IMR-90 (cell line): ENCODE data around the gene SLC5A2. TPM values are rescaled to one million over a fixed set of nuclear protein-coding genes. Genes with fewer than 3 reads are reported as not detected.

Experiments
- ATAC-seq: fragments of 200-7000 bp; cut with Tn5 transposase; 2 replicates; pipeline ENCODE4 v1.9.1; 2020; ENCODE audit warnings: low read depth, mild to moderate bottlenecking, moderate library complexity
- BruUV-seq: library from RNA; stranded (reverse); fragments of 400-500 nt; replicated peaks from 2 replicates; lab custom pipeline; 2021; lab: Mats Ljungman, UMichigan
- CTCF ChIA-PET: fragments of 300-600 bp; formaldehyde crosslinking; extraction: SDS; loops from one replicate; lab custom pipeline; 2021; ENCODE audit warnings: antibody characterized with exemption; lab: Yijun Ruan, JAX
- POLR2A ChIA-PET: fragments of 300-600 bp; sonication (Branson Sonifier 250); formaldehyde crosslinking; loops from one replicate; lab custom pipeline; 2022; ENCODE audit warnings: antibody characterized with exemption; ENCODE audit not compliant: unreplicated experiment; lab: Charles Lee
- DNase-seq: peaks from one replicate; pipeline ENCODE4 v3.0.0; 2013
- H2AFZ ChIP-seq: replicated peaks from 2 replicates; pipeline ENCODE3; 2013; ENCODE audit warnings: low read length, mild to moderate bottlenecking; ENCODE audit not compliant: poor library complexity
- H2AK5ac ChIP-seq: 2 replicates; pipeline ENCODE4 v1.6.1; 2013; ENCODE audit warnings: low read depth, low read length, inconsistent platforms
- H2AK9ac ChIP-seq: replicated peaks from 2 replicates; pipeline ENCODE3; 2013; ENCODE audit warnings: mild to moderate bottlenecking, low read depth, low read length, moderate library complexity; ENCODE audit not compliant: poor library complexity
- H2BK120ac ChIP-seq: 2 replicates; pipeline ENCODE4 v1.6.1; 2013; ENCODE audit warnings: low read depth, low read length, inconsistent platforms
- H2BK15ac ChIP-seq: 3 replicates; pipeline ENCODE4 v1.6.1; 2013; ENCODE audit warnings: low read depth, low read length, inconsistent platforms
- H2BK20ac ChIP-seq: 2 replicates; pipeline ENCODE4 v1.6.1; 2013; ENCODE audit warnings: low read depth, mild to moderate bottlenecking, inconsistent platforms, low read length, moderate library complexity
- H2BK5ac ChIP-seq: 2 replicates; pipeline ENCODE4 v1.6.1; 2013; ENCODE audit warnings: mild to moderate bottlenecking, low read depth, low read length, inconsistent platforms; ENCODE audit not compliant: poor library complexity, severe bottlenecking
- H3K14ac ChIP-seq: replicated peaks from 2 replicates; pipeline ENCODE4 v1.6.1; 2013; ENCODE audit warnings: low read depth, low read length, inconsistent platforms
- H3K18ac ChIP-seq: 2 replicates; pipeline ENCODE4 v1.6.1; 2013; ENCODE audit warnings: low read depth, low read length, control low read depth
- H3K23ac ChIP-seq: 2 replicates; pipeline ENCODE4 v1.6.1; 2013; ENCODE audit warnings: low read depth, low read length, inconsistent platforms
- H3K27ac ChIP-seq: 2 replicates; pipeline ENCODE4 v1.5.1; 2013; ENCODE audit warnings: mild to moderate bottlenecking, control low read depth, low read length; ENCODE audit not compliant: insufficient read depth
- H3K27me3 ChIP-seq: 2 replicates; pipeline ENCODE4 v1.6.1; 2013; ENCODE audit warnings: low read length; ENCODE audit not compliant: control insufficient read depth, insufficient read depth
- H3K36me3 ChIP-seq: 2 replicates; pipeline ENCODE4 v1.6.1; 2013; ENCODE audit warnings: low read length, mixed read lengths; ENCODE audit not compliant: control insufficient read depth, insufficient read depth
- H3K4ac ChIP-seq: 2 replicates; pipeline ENCODE4 v1.6.1; 2013; ENCODE audit warnings: low read depth, low read length, inconsistent platforms
- H3K4me1 ChIP-seq: 2 replicates; pipeline ENCODE4 v1.6.1; 2013; ENCODE audit warnings: low read length, mixed read lengths; ENCODE audit not compliant: control insufficient read depth, insufficient read depth
- H3K4me2 ChIP-seq: 2 replicates; pipeline ENCODE4 v1.6.1; 2013; ENCODE audit warnings: low read depth, mild to moderate bottlenecking, control low read depth, low read length, moderate library complexity
- H3K4me3 ChIP-seq: 2 replicates; pipeline ENCODE4 v1.5.1; 2013; ENCODE audit warnings: low read depth, mild to moderate bottlenecking, control low read depth, low read length, moderate library complexity; ENCODE audit not compliant: insufficient read depth
- H3K56ac ChIP-seq: 2 replicates; pipeline ENCODE4 v1.6.1; 2013; ENCODE audit warnings: low read length, inconsistent platforms; ENCODE audit not compliant: insufficient read depth; ENCODE audit errors: extremely low read depth
- H3K79me1 ChIP-seq, 2 experiments: 2 replicates each; pipeline ENCODE4 v1.6.1; 2013; ENCODE audit warnings: low read length in 2 of 2, inconsistent platforms in 1 of 2, low read depth in 1 of 2
- H3K9ac ChIP-seq: 2 replicates; pipeline ENCODE4 v1.6.1; 2013; ENCODE audit warnings: low read depth, low read length, control low read depth
- H3K9me1 ChIP-seq: 2 replicates; pipeline ENCODE4 v1.6.1; 2013; ENCODE audit warnings: low read length, inconsistent platforms; ENCODE audit not compliant: insufficient read depth
- H3K9me3 ChIP-seq: 2 replicates; pipeline ENCODE4 v1.6.1; 2013; ENCODE audit warnings: low read length; ENCODE audit not compliant: control insufficient read depth, insufficient read depth
- H4K20me1 ChIP-seq: 2 replicates; pipeline ENCODE4 v1.6.1; 2013; ENCODE audit warnings: low read length, inconsistent platforms; ENCODE audit not compliant: insufficient read depth
- H4K5ac ChIP-seq: 2 replicates; pipeline ENCODE4 v1.6.1; 2013; ENCODE audit warnings: mild to moderate bottlenecking, low read depth, low read length, control low read depth
- H4K8ac ChIP-seq, 2 experiments: 2 replicates each; pipeline ENCODE4 v1.6.1; 2013; ENCODE audit warnings: low read depth in 2 of 2, low read length in 2 of 2, control low read depth in 1 of 2, inconsistent platforms in 1 of 2
- H4K91ac ChIP-seq: 2 replicates; pipeline ENCODE4 v1.6.1; 2013; ENCODE audit warnings: low read depth, low read length, inconsistent platforms; ENCODE audit not compliant: insufficient read depth
- BHLHE40 ChIP-seq: fragments of 150-350 bp; IDR thresholded peaks from 2 replicates; pipeline ENCODE4 v1.6.1; 2016; ENCODE audit warnings: mild to moderate bottlenecking, low read depth, low read length
- CEBPB ChIP-seq: IDR thresholded peaks from 2 replicates; pipeline ENCODE4 v1.6.1; 2012; ENCODE audit warnings: low read depth, low read length, improper control_type of control experiment
- CTCF ChIP-seq: conservative IDR thresholded peaks from 2 replicates; pipeline ENCODE4 v1.5.1; 2012; ENCODE audit warnings: mild to moderate bottlenecking, low read depth, low read length, improper control_type of control experiment
- ELK1 ChIP-seq: fragments of 150-350 bp; IDR thresholded peaks from 2 replicates; pipeline ENCODE4 v1.6.1; 2016; ENCODE audit warnings: low read depth, mild to moderate bottlenecking, low read length, moderate library complexity, borderline replicate concordance
- FOS ChIP-seq: fragments of 150-350 bp; IDR thresholded peaks from 2 replicates; pipeline ENCODE4 v1.6.1; 2016; ENCODE audit warnings: low read depth, low read length
- MAFK ChIP-seq: IDR thresholded peaks from 2 replicates; pipeline ENCODE4 v1.6.1; 2012; ENCODE audit warnings: low read depth, low read length, improper control_type of control experiment
- MAZ ChIP-seq: IDR thresholded peaks from 2 replicates; pipeline ENCODE4 v1.6.1; 2012; ENCODE audit warnings: low read depth, mild to moderate bottlenecking, low read length, improper control_type of control experiment, moderate library complexity, borderline replicate concordance
- MXI1 ChIP-seq: IDR thresholded peaks from 2 replicates; pipeline ENCODE4 v1.6.1; 2012; ENCODE audit warnings: low read depth, mild to moderate bottlenecking, low read length, moderate library complexity, borderline replicate concordance
- NFE2L2 ChIP-seq: fragments of 150-350 bp; IDR thresholded peaks from 2 replicates; pipeline ENCODE4 v1.6.1; 2016; ENCODE audit warnings: low read depth, mild to moderate bottlenecking, low read length
- POLR2A ChIP-seq: IDR thresholded peaks from 2 replicates; pipeline ENCODE4 v1.6.1; 2012; ENCODE audit warnings: mild to moderate bottlenecking, low read depth, low read length
- RAD21 ChIP-seq: IDR thresholded peaks from 2 replicates; pipeline ENCODE4 v1.6.1; 2012; ENCODE audit warnings: low read length, improper control_type of control experiment
- RCOR1 ChIP-seq: IDR thresholded peaks from 2 replicates; pipeline ENCODE4 v1.6.1; 2012; ENCODE audit warnings: mild to moderate bottlenecking, low read length, improper control_type of control experiment; ENCODE audit not compliant: insufficient replicate concordance
- SMC3 ChIP-seq: fragments of 150-350 bp; IDR thresholded peaks from 2 replicates; pipeline ENCODE4 v1.6.1; 2016; ENCODE audit warnings: low read depth, mild to moderate bottlenecking, antibody characterized with exemption, low read length, moderate library complexity
- WGBS, 2 experiments: methylation state at CpG; one replicate each; pipeline versions ENCODE4 v1.1.5 to v1.1.7; 2013; ENCODE audit warnings: missing lambda C conversion rate in 2 of 2; ENCODE audit not compliant: insufficient read length in 1 of 2; ENCODE audit errors: extremely low coverage in 2 of 2; 5-methylcytosine and 5-hydroxymethylcytosine counted together
- dilution Hi-C: fragments of 300-500 bp; cut with HindIII; formaldehyde crosslinking; loops from one replicate; pipeline ENCODE4 v1.14.3; 2018; ENCODE audit warnings: low sequenced_read_pairs; ENCODE audit not compliant: unreplicated experiment
- in situ Hi-C: fragments of 300-500 bp; cut with MboI; formaldehyde crosslinking; loops from 3 replicates; pipeline ENCODE4 v1.14.3; 2019; ENCODE audit warnings: low sequenced_read_pairs, inconsistent platforms, mixed read lengths
- intact Hi-C: fragments of 100-400 bp; cut with micrococcal nuclease; formaldehyde crosslinking; loops from 2 replicates; pipeline ENCODE4 v1.10.0; 2022
- polyA plus RNA-seq, 3 experiments: library from polyadenylated mRNA; depleted of rRNA; stranded (reverse); fragments of >200 nt; gene quantifications; 2 replicates each; pipeline ENCODE4 v1.2.3, GENCODE V29; 2012; ENCODE audit warnings: low replicate concordance in 1 of 3
- total RNA-seq: library from RNA; depleted of rRNA; stranded (reverse); fragments of >200 nt; gene quantifications from 2 replicates; pipeline ENCODE4 v1.2.3, GENCODE V29; 2012

SLC5A2 gene
- total and polyA plus RNA-seq, 2 of the 4 experiments (the other 2 are of a cell fraction), result not detected

GRCh38 chr16:31458844-31459686 is 23.9 kb upstream of the SLC5A2 start, which contains the start of gene ARMC5:
ARMC5 (plus strand) TSS chr16:31459501; CDS start chr16:31459525, 24 bp downstream.
- H3K4me2 ChIP-seq, result peak within 1 kb of the TSS; percentile 93
- peak within 1 kb of the TSS; percentile 81 for H2AK5ac ChIP-seq
- peak within 1 kb of the TSS; percentile 97 for H4K91ac ChIP-seq
- peaks cover 13 to 58% of the 10 kb centered on the region in 2 experiments for H3K79me1 ChIP-seq
- 1% methylated on average over 45 of the region's 91 CpGs; no CpG with 5 or more reads in 1 of the 2 experiments for WGBS, 2 experiments
- H4K8ac ChIP-seq, result peak within 1 kb of the TSS; percentile 16 to 96
- peak within 1 kb of the TSS; percentile 91 for H3K23ac ChIP-seq
- H4K20me1 ChIP-seq, result peaks cover 32% of the 10 kb centered on the region
- peak within 1 kb of the TSS; percentile 93 for H2BK120ac ChIP-seq
- ChIA-PET CTCF (interaction anchor here (0.6 kb wide), 1 partner anchor 9 kb away, joined by 3 read pairs; no protein-coding TSS in a partner anchor), POLR2A (interaction anchor here (0.7 to 2.5 kb wide), 2 partner anchors 13 to 14 kb away, joined by 4 to 16 read pairs; partner anchors contain the start of gene TGFB1I1)
- no peaks in the 10 kb centered on the region for H3K9me3 ChIP-seq
- DNase-seq, result peak; percentile 99
- ATAC-seq, result peak; percentile 85
- peak within 1 kb of the TSS; percentile 86 for H3K56ac ChIP-seq
- H2AFZ ChIP-seq, result peak within 1 kb of the TSS; percentile 96
- peak within 1 kb of the TSS; percentile 93 for H3K14ac ChIP-seq
- peaks cover 11% of the 10 kb centered on the region for H3K4me1 ChIP-seq
- H2BK20ac ChIP-seq, result no peak within 1 kb of the TSS
- no peaks in the 10 kb centered on the region for H3K27me3 ChIP-seq
- peak within 1 kb of the TSS; percentile 94 for H3K4ac ChIP-seq
- H2BK15ac ChIP-seq, result no peak within 1 kb of the TSS; the same call in 2 of the 3 replicates
- peak within 1 kb of the TSS; percentile 55 for H3K4me3 ChIP-seq
- H3K36me3 ChIP-seq, result peaks cover 7% of the 10 kb centered on the region
- peaks cover 18% of the 10 kb centered on the region; the same call in 1 of the 2 replicates for H3K9me1 ChIP-seq
- peak within 1 kb of the TSS; percentile 69 for H4K5ac ChIP-seq
- peak within 1 kb of the TSS; percentile 71 for H3K18ac ChIP-seq
- peak within 1 kb of the TSS; percentile 90 for H3K27ac ChIP-seq
- H2AK9ac ChIP-seq, result peak within 1 kb of the TSS; percentile 100
- peak within 1 kb of the TSS; percentile 85 for H3K9ac ChIP-seq
- peak within 1 kb of the TSS; percentile 96 for H2BK5ac ChIP-seq
- intact Hi-C loops, result loop anchor here (1.0 to 2.0 kb wide), 2 partner anchors 13 to 410 kb away; partner anchors contain the start of gene TGFB1I1
- in situ Hi-C loops, result loop anchor here (25.0 kb wide), 1 partner anchor 403 kb away; the partner anchor contains the start of gene ZNF267
- dilution Hi-C loops, result no loop called here
- BruUV-seq, result no TSS peak
- TF ChIP-seq SMC3, result 0 out of 2 replicates have a peak, but pooled peaks have one; percentile 35
- TF ChIP-seq CEBPB, result peak; percentile 96
- TF ChIP-seq RAD21, result peak; percentile 39
- TF ChIP-seq CTCF, result peak; percentile 51
- no peak for TF ChIP-seq ELK1
- peak; percentile 89; the same call in 1 of the 2 replicates for TF ChIP-seq MXI1
- TF ChIP-seq FOS, result no peak
- TF ChIP-seq MAFK, result no peak
- TF ChIP-seq RCOR1, result no peak
- peak; percentile 9; the same call in 1 of the 2 replicates for TF ChIP-seq BHLHE40
- TF ChIP-seq MAZ, result peak; percentile 3; the same call in 1 of the 2 replicates
- TF ChIP-seq POLR2A, result peak; percentile 92
- TF ChIP-seq NFE2L2, result no peak
